ENCODE results near the gene CARF.
"Not testable (repeated sequence)": the region's sequence is repeated elsewhere in the genome, so short reads cannot be mapped to it uniquely, and the experiment has no call there.

- TF ChIP-seq CENPT (CRISPR knock-in tag; IDR thresholded peaks at IDR 0.05; ENCODE audit: low read depth); SP1 (IDR thresholded peaks at IDR 0.05); SP1 (CRISPR knock-in tag; IDR thresholded peaks at IDR 0.05); ELF4 (CRISPR knock-in tag; IDR thresholded peaks at IDR 0.05; ENCODE audit: borderline replicate concordance); ZNF569 (CRISPR knock-in tag; IDR thresholded peaks at IDR 0.05; ENCODE audit: borderline replicate concordance); MAZ (IDR thresholded peaks at IDR 0.05; ENCODE audit: borderline replicate concordance, low read depth, low read length); MAZ (CRISPR knock-in tag; IDR thresholded peaks at IDR 0.05; ENCODE audit: low read depth); PHF20 (CRISPR knock-in tag; IDR thresholded peaks at IDR 0.05); ZNF232 (CRISPR knock-in tag; IDR thresholded peaks at IDR 0.05; ENCODE audit: borderline replicate concordance); CTCF (CRISPR knock-in tag; IDR thresholded peaks at IDR 0.05); ZNF792 (CRISPR knock-in tag; IDR thresholded peaks at IDR 0.05); BHLHE40 (IDR thresholded peaks at IDR 0.05; ENCODE audit: low read length); JDP2 (CRISPR knock-in tag; IDR thresholded peaks at IDR 0.05; ENCODE audit: borderline replicate concordance): not testable (repeated sequence)
- TF ChIP-seq, protein P1, sequence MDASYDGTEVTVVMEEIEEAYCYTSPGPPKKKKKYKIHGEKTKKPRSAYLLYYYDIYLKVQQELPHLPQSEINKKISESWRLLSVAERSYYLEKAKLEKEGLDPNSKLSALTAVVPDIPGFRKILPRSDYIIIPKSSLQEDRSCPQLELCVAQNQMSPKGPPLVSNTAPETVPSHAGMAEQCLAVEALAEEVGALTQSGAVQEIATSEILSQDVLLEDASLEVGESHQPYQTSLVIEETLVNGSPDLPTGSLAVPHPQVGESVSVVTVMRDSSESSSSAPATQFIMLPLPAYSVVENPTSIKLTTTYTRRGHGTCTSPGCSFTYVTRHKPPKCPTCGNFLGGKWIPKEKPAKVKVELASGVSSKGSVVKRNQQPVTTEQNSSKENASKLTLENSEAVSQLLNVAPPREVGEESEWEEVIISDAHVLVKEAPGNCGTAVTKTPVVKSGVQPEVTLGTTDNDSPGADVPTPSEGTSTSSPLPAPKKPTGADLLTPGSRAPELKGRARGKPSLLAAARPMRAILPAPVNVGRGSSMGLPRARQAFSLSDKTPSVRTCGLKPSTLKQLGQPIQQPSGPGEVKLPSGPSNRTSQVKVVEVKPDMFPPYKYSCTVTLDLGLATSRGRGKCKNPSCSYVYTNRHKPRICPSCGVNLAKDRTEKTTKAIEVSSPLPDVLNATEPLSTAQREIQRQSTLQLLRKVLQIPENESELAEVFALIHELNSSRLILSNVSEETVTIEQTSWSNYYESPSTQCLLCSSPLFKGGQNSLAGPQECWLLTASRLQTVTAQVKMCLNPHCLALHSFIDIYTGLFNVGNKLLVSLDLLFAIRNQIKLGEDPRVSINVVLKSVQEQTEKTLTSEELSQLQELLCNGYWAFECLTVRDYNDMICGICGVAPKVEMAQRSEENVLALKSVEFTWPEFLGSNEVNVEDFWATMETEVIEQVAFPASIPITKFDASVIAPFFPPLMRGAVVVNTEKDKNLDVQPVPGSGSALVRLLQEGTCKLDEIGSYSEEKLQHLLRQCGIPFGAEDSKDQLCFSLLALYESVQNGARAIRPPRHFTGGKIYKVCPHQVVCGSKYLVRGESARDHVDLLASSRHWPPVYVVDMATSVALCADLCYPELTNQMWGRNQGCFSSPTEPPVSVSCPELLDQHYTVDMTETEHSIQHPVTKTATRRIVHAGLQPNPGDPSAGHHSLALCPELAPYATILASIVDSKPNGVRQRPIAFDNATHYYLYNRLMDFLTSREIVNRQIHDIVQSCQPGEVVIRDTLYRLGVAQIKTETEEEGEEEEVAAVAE (CRISPR knock-in tag; IDR thresholded peaks at IDR 0.05; ENCODE audit: borderline replicate concordance): 0 out of 2 replicates have a peak, but pooled peaks have one; percentile 22
- TF ChIP-seq, protein P2, sequence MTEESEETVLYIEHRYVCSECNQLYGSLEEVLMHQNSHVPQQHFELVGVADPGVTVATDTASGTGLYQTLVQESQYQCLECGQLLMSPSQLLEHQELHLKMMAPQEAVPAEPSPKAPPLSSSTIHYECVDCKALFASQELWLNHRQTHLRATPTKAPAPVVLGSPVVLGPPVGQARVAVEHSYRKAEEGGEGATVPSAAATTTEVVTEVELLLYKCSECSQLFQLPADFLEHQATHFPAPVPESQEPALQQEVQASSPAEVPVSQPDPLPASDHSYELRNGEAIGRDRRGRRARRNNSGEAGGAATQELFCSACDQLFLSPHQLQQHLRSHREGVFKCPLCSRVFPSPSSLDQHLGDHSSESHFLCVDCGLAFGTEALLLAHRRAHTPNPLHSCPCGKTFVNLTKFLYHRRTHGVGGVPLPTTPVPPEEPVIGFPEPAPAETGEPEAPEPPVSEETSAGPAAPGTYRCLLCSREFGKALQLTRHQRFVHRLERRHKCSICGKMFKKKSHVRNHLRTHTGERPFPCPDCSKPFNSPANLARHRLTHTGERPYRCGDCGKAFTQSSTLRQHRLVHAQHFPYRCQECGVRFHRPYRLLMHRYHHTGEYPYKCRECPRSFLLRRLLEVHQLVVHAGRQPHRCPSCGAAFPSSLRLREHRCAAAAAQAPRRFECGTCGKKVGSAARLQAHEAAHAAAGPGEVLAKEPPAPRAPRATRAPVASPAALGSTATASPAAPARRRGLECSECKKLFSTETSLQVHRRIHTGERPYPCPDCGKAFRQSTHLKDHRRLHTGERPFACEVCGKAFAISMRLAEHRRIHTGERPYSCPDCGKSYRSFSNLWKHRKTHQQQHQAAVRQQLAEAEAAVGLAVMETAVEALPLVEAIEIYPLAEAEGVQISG (CRISPR knock-in tag; IDR thresholded peaks at IDR 0.05): not testable (repeated sequence)
- TF ChIP-seq, protein P3, sequence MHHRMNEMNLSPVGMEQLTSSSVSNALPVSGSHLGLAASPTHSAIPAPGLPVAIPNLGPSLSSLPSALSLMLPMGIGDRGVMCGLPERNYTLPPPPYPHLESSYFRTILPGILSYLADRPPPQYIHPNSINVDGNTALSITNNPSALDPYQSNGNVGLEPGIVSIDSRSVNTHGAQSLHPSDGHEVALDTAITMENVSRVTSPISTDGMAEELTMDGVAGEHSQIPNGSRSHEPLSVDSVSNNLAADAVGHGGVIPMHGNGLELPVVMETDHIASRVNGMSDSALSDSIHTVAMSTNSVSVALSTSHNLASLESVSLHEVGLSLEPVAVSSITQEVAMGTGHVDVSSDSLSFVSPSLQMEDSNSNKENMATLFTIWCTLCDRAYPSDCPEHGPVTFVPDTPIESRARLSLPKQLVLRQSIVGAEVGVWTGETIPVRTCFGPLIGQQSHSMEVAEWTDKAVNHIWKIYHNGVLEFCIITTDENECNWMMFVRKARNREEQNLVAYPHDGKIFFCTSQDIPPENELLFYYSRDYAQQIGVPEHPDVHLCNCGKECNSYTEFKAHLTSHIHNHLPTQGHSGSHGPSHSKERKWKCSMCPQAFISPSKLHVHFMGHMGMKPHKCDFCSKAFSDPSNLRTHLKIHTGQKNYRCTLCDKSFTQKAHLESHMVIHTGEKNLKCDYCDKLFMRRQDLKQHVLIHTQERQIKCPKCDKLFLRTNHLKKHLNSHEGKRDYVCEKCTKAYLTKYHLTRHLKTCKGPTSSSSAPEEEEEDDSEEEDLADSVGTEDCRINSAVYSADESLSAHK (CRISPR knock-in tag; IDR thresholded peaks at IDR 0.05; ENCODE audit: borderline replicate concordance): not testable (repeated sequence)
These were observed 497 bp downstream of the CARF start for GRCh38 chr2:202912342-202913201.

All from HepG2 (cell line).